GM19463 (cell line): ENCODE results near the gene CDC42SE2.
"Not testable (repeated sequence)": the region's sequence is repeated elsewhere in the genome, so short reads cannot be mapped to it uniquely, and the experiment has no call there.

ENCODE experiments used
- ATAC-seq: cut with Tn5 transposase; IDR thresholded peaks from one replicate; pipeline ENCODE4 v1.9.1; 2021; ENCODE audit warnings: mild to moderate bottlenecking, moderate library complexity; ENCODE audit not compliant: unreplicated experiment

Gene CDC42SE2

DNA sequence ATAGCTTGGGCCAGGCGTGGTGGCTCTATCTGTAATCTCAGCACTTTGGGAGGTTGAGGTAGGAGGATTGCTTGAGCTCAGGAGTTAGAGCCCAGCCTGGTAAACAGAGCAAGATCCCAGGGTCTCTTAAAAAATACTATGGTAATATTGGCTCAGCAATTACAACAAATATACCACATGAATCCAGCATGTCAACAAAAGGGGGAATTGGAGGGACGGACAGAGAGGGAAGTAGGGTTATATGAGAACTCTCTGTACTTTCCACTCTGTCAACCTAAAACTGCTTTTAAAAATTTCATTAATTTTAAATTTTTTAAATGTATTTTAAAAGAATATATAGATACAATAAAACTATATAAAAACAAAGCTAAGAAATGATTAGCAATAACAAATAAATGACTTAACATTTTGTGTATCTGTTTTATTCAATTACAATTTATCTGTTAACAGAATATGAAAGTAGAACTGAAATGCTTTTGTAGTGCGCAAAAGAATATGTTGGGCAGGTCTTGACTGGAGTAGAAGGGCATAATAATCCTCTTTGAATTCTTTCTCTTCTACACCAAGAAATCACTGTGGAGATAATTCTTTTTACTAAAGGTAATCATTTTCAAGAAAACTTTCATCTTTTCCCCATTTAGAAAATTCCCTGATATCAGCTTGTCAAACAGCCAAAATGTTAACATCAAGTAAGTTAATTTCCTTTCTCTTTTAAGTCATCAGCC is 12.9 kb upstream of the CDC42SE2 start:
- ATAC-seq = no peak

DNA sequence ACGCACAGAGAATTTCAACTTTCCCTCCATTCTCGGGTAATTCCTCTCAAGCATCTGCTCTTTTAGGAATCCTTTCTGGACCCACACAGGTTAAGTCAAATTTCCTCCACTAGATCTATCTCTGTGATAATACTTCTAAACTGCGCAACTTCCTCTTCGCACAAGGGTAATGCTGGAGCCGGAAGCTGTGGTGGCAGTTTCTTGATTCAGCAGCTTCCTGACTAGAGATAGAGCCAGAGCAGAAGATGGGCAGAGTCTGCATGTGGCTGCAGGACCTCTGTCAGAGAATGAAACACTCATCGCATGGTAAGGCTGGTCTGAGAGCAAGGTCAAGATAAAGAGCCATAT is 11.1 kb upstream of the CDC42SE2 start:
- peak; percentile 85 for ATAC-seq

DNA sequence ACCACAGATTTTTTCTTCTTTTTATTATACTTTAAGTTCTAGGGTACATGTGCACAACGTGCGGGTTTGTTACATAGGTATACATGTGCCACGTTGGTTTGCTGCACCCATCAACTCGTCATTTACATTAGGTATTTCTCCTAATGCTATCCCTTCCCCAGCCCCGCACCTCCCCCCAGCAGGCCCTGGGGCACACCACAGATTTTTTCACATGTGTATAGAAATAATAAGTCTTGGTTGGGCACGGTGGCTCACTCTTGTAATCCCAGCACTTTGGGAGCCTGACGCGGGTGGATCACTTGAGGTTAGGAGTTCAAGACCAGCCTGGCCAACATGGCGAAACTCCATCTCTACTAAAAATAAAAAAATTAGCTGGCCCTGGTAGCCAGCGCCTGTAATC is 9.8 kb upstream of the CDC42SE2 start:
- ATAC-seq = not testable (repeated sequence)

DNA sequence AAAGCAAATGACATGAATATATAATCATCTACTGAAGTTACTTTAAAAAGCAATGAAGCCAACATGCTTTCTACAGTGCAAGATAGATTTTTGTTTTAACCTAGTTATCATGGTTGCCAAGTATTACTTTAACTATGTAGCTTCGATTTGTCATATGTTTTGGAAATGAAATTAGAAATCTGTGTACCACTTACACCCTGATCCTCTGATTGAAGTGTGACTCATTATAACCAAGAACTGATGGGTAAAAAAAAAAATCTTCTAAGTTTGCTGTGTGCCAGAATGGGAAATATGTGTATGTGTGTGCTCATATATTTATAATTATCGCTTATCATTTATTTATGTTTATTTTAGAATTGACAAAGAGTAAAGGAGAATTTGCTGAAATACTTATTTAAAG is 9.1 kb upstream of the CDC42SE2 start:
- ATAC-seq = no peak

DNA sequence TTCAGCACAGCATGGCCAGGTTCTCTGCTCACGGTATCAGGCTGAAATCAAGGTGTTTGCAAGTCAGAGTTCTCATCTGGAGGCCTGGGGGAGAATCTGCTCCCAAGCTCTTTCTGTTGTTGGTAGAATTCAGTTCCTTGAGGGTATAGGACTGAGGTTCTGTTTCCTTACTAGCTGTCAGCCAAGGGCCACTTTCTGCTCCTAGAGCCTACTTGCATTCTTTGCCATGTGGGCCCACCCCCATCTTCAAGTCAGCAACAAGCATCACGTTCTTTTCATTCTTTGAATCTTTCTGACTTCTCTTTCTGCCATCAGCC is 7.4 kb upstream of the CDC42SE2 start:
- no peak for ATAC-seq

DNA sequence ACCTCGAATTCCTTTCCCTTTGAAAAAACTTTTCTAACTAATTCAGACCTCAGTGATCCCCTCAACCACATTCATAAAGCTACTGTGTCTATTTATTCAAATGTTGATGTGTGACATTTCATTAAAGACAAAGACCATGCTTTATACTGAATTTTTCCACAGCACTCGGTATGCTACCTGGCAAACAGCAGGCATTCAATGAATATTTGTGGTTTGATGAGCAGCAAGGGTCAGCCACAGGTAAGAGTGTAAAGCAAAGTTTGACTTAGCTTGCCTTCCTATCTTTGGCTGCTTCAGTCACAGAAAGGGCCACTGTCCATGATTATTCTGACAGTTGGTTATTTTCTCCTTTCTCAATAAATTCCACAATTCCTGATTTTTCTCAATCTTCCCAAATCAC is 5.1 kb upstream of the CDC42SE2 start:
- no peak for ATAC-seq

DNA sequence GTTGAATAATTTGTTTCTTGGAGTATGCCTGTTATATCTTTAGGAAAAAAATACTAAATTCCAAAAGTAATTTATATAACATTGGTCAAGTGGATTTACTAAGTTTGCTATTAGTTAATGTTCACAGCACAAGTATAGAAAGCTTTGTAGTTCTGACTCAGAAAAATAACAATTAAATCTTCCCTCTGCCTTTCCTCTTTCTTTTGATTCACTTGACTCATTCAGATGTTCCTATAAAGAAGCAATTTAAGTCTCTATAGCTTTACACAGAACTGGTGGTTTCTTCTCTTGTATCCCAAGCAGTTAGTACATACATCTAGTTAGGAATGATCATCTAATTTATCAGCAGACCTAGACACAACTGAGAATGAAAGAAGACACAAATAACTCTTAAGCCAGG is 4.5 kb upstream of the CDC42SE2 start:
- no peak for ATAC-seq

DNA sequence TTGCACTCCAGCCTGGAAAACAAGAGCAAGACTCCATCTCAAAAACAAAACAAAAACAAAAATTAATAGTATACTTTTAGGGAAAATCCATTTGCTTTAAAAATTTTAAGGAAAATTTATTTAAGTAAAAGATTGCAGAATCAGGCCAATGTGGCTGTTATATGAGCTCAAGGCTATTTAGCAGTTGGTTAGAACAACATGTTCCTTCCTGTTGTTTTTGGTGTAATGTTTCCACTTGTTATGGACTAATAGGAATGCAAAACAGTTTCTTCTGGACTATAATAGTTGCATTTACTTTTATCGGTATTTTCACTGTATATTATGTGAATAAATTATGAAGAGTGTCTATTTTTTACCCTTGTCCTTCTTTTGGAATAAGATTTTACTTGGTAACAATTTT is 3.0 kb upstream of the CDC42SE2 start:
- ATAC-seq = no peak

DNA sequence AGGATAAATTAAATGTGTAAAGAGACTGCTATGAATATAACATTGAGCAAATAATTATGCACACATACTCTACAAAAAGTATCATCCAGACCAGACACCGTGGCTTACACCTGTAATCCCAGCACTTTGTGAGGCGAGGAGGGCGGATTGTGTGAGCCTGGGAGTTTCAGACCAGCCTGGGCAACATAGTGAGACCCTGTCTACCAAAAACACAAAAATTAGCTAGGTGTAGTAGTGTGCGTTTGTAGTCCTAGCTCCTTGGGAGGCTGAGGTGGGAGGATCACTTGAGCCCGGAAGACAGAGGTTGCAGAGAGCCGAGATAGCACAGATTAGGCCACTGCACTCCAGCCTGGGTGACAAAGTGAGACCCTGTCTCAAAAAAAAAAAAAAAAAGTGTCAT is 2.4 kb upstream of the CDC42SE2 start:
- no peak for ATAC-seq

DNA sequence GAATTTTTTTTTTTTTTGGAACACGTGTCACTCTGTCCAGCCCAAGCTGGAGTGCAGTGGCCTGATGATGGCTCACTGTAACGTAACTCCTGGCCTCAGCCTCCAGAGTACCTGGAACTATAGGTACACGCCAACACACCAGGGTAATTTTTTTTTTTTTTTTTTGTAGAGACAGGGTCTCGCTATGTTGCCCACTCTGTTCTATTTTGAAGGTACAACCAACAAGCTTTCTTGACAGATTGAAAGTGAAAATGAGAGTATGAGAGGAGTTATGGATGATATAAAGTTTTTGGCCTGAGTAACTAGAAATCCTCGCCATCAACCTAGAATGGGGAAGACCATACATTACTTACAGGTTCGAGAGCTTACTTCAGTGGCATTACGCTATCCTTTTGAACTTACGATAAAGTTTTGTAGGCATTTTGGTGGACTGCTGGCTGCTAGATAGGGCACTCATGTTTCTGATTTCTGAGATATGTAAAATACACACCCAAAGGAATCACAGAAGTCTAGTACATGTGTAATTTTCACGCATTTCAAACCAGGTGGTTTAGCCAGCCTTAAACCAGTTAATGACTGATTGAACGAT is 806 bp upstream of the CDC42SE2 start:
- ATAC-seq = peak; percentile 3

DNA sequence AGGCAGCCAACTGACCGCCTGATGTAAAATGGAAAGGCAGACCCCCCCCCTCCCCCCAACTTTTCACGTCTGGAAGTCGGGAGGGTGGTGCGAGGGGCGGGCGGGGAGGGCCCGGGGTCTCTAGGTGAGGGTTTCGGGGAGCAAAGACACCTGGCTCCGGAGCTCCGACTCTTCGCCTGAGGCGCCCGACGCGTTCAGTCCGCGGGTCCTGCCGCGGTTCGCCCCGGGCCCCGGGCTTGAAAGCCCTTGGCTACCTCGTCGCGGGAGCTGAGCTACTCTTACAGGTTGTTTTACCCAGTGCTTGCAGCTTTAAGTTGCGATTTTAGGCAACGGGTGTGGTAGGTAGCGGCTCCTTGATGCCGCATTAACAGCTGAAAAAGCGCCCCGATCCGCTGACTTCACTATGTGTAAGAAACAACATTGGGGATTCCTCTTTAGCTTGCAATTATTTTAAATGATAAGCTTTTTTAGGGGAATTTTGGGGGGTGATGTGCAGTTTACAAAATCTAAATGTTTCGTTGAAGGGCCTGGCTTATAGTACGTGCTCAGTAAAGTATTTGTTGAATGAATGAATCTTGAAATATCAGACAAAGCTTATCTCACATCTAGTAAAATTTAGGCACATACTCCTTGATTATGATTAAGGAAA is 722 bp downstream of the CDC42SE2 start:
- ATAC-seq = no peak

DNA sequence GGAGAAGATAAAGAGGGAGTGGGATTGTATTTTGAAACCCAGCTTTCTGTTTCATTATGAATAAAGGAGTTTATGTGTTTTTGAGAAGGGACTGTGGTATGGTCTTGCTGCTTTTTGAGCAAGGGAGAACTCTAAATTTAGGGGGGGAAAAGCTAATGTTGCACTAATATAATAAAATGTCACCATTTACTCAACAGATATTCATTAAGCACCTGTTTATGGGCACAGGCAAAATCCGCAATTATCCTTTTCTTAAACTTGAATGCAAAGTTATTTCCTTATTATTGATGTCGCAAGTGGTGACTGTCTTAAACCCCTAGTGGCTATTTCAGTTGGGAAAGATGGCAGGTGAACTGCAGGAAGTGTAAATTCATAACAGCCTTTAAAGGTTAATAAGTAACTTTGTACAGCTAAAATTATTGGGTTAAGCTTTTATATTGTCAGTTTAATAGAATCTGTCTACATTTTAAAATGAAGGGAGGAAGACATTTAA is 1.5 kb downstream of the CDC42SE2 start:
- ATAC-seq = peak; percentile 16

DNA sequence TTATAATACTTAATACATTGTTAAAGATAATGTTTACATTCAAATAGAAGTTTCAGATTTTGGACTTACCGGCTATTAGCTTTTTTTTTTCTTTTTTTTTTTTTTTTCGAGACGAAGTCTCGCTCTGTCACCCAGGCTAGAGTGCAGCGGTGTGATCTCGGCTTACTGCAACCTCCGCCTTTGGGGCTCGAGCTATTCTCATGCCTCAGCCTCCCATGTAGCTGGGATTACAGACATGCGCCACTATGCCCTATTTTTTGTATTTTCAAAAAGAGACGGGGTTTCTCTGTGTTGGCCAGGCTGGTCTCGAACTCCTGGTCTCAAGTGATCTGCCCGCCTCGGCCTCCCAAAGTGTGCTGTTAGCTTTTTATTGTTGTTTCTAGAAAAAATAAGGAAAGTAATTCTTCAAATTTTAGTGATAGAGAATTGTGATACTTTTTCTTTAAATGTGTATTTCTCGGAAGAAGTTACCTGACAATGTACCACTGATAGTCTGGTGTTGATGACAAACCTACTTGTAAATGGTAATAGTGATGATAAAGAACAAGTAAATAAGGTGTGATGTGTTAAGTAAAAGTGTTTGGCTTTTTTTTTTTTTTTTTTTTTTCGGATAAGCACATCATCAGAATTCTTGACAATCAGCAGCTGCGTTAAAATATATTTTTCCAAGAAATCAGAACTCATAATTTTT is 2.7 kb downstream of the CDC42SE2 start:
- no peak for ATAC-seq

DNA sequence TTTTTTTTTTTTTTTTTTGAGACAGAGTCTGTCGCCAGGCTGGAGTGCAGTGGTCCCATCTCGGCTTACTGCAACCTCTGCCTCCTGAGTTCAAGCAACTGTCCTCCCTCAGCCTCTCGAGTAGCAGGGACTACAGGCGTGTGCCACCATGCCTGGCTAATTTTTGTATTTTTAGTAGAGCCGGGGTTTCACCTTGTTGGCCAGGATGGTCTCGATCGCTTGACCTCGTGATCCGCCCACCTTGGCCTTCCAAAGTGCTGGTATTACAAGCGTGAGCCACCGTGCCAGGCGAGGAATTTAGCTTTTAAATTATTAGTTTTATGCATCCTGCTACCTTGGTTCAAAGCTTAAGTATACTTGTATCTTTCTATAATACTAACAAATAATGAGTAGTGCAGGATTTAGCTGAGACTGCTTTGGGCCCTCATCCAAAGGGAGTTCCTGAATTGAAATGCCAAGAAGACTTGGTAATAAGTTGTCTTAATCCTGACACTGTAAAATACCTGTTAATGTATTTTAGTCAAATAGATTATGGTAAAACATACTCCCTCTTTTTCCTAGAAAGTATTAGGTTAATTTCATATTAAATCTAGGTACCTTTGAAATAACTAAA is 5.0 kb downstream of the CDC42SE2 start:
- no peak for ATAC-seq

DNA sequence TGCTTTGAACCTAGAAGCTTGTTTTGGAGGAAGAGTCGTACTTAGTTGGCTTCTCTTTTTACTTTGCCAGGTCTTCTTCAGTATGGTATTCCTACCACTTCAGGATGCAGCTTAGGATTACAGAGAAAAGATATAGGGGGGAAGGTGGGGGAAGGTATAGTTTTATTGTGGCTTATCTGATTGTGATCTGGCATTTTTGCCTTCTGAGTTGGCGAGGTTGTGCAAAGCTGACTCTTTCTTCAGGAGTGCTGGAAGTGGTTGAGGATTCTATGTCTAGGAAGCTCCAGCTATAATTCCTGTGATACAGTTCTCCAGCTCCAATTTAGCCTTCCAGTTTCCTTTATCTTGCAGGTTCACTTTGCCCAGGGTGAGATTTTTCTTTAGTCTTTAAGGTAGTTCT is 7.0 kb downstream of the CDC42SE2 start:
- no peak for ATAC-seq

DNA sequence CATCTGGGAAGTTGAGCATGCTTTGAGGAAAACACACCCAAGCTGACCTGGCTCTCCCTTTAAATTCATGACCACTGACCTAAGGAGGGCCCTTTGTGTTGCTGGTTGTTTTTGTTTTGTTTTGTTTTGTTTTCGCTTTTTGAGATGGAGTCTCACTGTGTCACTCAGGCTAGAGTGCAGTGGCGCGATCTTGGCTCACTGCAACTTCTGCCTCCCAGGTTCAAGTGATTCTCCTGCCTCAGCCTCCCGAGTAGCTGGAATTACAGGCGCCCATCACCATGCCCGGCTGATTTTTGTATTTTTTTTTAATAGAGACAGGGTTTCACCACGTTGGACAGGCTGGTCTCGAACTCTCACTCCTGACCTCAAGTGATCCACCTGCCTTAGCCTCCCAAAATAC is 8.0 kb downstream of the CDC42SE2 start:
- ATAC-seq = not testable (repeated sequence)

DNA sequence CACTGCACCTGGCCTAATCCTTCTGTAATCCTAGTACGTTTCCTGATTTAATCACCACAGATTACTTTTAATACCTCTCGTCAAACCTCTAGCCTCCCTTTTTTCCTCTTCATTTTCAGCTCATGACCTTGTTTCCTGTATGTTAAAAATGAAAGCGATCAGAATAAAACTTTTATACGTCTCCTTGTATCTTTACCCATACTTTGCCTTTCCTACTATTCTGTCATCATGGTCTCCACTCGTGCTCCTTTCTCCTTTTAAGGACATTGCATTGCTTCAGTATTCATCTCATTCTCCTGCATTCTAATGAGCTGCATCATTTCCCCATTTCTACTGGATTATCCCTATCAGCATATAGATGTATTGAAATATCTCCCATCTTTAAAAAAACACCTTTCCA is 8.5 kb downstream of the CDC42SE2 start:
- no peak for ATAC-seq

DNA sequence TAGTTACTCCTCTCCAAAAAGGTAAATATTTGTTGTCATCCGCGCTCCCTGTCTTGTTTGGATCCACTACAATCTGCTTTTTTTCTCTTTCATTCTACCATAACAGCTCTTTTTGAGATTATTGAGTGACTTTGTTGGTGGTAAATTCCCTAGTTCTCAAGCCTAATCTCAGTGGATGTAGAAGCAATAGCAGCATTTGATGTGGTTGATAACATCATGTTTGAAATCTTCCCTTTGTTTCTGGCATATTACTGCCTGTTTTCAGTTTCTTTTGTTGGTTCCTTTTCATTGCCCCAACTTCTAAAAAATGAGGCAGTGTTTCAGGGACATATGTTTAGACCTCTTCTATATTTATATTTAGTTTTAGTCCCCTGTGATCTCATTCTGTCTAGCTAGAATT is 8.9 kb downstream of the CDC42SE2 start:
- peak; percentile 24 for ATAC-seq

DNA sequence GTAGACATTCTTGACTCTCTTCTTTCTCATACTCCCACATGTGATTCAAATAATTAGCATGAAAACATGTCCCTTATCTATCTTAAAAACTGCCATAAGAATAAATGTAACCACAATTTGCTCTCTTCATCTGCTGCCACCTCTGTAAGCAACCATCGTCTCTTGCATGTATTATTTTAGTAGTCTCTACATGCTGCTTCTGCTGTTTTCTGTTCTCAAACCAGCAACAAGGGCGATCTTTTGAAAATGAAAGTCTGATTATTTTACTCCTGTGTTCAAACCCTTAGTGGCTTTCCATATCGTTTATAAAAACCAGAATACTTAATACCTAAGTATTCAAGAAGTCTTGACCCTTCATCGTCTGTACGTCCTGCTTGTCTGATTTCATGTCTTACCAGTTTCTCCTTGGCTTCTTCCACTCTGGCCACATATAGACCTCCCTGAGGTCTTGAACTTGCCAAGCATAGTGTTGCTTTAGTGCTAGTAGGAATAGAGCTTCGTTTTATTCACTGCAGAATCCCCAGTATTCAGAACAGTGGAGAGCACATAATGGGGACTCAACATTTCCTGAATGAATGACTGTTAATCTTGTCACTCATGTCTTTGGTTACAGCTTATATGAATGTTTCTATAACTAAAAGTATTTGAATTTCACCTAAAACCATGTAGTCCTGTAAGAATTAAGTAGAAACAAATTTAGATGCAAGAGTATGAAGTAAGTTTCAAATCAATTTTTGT is 10.6 kb downstream of the CDC42SE2 start:
- ATAC-seq = peak; percentile 24

DNA sequence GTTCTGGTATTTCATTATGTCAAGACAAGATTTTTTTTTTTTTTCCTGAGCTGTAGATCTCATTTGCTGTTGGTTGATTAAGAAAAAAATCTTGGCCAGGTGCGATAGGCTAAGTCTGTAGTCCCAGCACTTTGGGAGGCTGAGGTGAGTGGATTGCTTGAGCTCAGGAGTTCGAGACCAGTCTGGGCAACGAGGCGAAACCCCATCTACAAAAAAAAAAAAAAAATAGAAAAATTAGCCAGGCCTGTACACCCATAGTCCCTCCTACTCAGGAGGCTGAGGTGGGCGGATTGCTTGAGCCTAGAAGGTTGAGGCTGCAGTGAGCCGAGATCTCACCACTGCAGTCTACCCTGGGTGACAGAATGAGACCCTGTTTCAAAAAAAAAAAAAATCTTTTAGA is 12.2 kb downstream of the CDC42SE2 start:
- no peak for ATAC-seq

DNA sequence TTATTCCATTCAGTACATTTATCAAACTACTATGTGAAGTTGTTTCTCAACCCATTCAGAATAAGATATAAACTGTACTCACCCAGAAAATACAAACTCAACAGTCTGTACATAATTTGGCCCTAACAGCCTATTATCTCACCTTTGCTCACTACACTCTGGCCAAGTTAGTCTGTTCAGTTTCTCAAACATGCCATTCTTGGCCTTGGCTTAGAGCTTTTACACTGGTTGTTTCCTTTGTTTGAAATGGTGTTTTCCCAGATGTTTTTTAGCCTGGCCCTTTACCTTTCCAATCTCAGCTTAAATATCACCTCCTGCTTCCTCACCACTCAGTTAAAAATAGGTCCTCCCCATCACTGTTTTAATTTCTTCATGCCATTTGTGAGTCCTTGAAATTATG is 13.6 kb downstream of the CDC42SE2 start:
- no peak for ATAC-seq
